Astrocyte (in vitro differentiated cells and primary cell): ENCODE measurements around the gene SNX11. TPM values are rescaled to one million over a fixed set of nuclear protein-coding genes. Genes with fewer than 3 reads are reported as not detected.
"Not testable (repeated sequence)": the region's sequence is repeated elsewhere in the genome, so short reads cannot be mapped to it uniquely, and the experiment has no call there.

Source experiments
- DNase-seq: peaks from one replicate; pipeline ENCODE4 v3.0.0-alpha.2; 2010; ENCODE audit warnings: low read depth
- FAIRE-seq: peaks from 2 replicates; lab custom pipeline; 2011; peaks lifted over from hg19 to GRCh38; lab: Jason Lieb, UNC
- H2AFZ ChIP-seq: 2 replicates; pipeline ENCODE4 v1.6.0; 2012; ENCODE audit warnings: low read depth, low read length, inconsistent platforms
- H3K27ac ChIP-seq: 2 replicates; pipeline ENCODE4 v1.5.1; 2011; ENCODE audit warnings: low read depth, low read length, inconsistent platforms
- H3K27me3 ChIP-seq: 2 replicates; pipeline ENCODE4 v1.6.0; 2011; ENCODE audit warnings: low read length, inconsistent platforms; ENCODE audit not compliant: insufficient read depth
- H3K36me3 ChIP-seq: 2 replicates; pipeline ENCODE4 v1.5.1; 2011; ENCODE audit warnings: low read length, inconsistent platforms; ENCODE audit not compliant: insufficient read depth
- H3K4me1 ChIP-seq: 2 replicates; pipeline ENCODE4 v1.5.1; 2011; ENCODE audit warnings: low read length, inconsistent platforms; ENCODE audit not compliant: insufficient read depth
- H3K4me2 ChIP-seq: 2 replicates; pipeline ENCODE4 v1.6.0; 2012; ENCODE audit warnings: low read length, inconsistent platforms
- H3K4me3 ChIP-seq: 2 replicates; pipeline ENCODE4 v1.5.1; 2011; ENCODE audit warnings: low read depth, mild to moderate bottlenecking, low read length, inconsistent platforms; ENCODE audit not compliant: insufficient read depth
- H3K79me2 ChIP-seq: 2 replicates; pipeline ENCODE4 v1.6.0; 2012; ENCODE audit warnings: mild to moderate bottlenecking, low read length, inconsistent platforms; ENCODE audit not compliant: insufficient read depth
- H3K9ac ChIP-seq: 2 replicates; pipeline ENCODE4 v1.6.0; 2012; ENCODE audit warnings: mild to moderate bottlenecking, low read length, inconsistent platforms
- H3K9me3 ChIP-seq: 2 replicates; pipeline ENCODE4 v1.5.1; 2012; ENCODE audit warnings: low read depth, mild to moderate bottlenecking, low read length, inconsistent platforms; ENCODE audit not compliant: insufficient read depth
- H4K20me1 ChIP-seq: 2 replicates; pipeline ENCODE4 v1.6.0; 2012; ENCODE audit warnings: low read length, inconsistent platforms; ENCODE audit not compliant: insufficient read depth
- H3K27ac Mint-ChIP-seq: one replicate; pipeline ENCODE4 v1.8.0; 2021; ENCODE audit warnings: mild to moderate bottlenecking, mixed read lengths; ENCODE audit not compliant: unreplicated experiment
- H3K27me3 Mint-ChIP-seq: one replicate; pipeline ENCODE4 v1.8.0; 2021; ENCODE audit warnings: low read depth, mixed read lengths; ENCODE audit not compliant: unreplicated experiment
- H3K36me3 Mint-ChIP-seq: one replicate; pipeline ENCODE4 v1.8.0; 2021; ENCODE audit warnings: low read depth, mixed read lengths; ENCODE audit not compliant: unreplicated experiment
- H3K4me1 Mint-ChIP-seq: one replicate; pipeline ENCODE4 v1.8.0; 2021; ENCODE audit warnings: low read depth, mixed read lengths; ENCODE audit not compliant: unreplicated experiment
- H3K4me3 Mint-ChIP-seq: one replicate; pipeline ENCODE4 v1.8.0; 2021; ENCODE audit warnings: mild to moderate bottlenecking, moderate library complexity, mixed read lengths; ENCODE audit not compliant: unreplicated experiment
- H3K9me3 Mint-ChIP-seq: one replicate; pipeline ENCODE4 v1.8.0; 2021; ENCODE audit warnings: mild to moderate bottlenecking, mixed read lengths; ENCODE audit not compliant: unreplicated experiment
- EZH2 ChIP-seq: IDR thresholded peaks from 2 replicates; pipeline ENCODE4 v1.6.1; 2012; ENCODE audit warnings: mild to moderate bottlenecking, low read length, inconsistent platforms; ENCODE audit not compliant: insufficient read depth
- total RNA-seq: library from RNA; stranded (reverse); gene quantifications from 2 replicates; pipeline ENCODE4 v1.2.1, GENCODE V29; 2021
- TF ChIP-seq, protein P1 (sequence below): IDR thresholded peaks from 2 replicates; pipeline ENCODE4 v1.5.1; 2011; ENCODE audit warnings: low read depth, mild to moderate bottlenecking, inconsistent platforms, low read length, moderate library complexity; ENCODE audit not compliant: insufficient read depth

The SNX11 gene
- total RNA-seq, 1 donor from 2014 or later = 33.3 TPM

DNA sequence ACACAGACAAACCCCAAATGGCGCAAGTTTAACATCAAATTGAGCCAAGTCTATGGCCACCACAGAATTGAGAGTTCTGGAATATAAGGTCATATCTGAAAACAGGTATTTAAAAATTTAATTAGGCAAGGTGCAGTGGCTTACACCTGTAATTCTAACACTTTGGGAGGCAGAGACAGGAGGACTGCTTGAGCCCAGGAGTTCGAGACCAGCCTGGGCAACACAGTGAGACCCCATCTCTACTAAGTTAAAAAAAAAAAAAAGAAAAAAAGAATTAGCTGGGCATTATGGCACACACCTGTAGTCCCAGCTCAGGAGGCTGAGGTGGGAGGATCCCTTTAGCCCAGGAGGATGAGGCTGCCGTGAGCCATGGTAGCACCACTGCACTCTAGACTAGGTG is 40.3 kb upstream of the SNX11 start:
- Mint-ChIP-seq H3K36me3 (peaks cover 16% of the 10 kb centered on the region), H3K27me3 (no peaks in the 10 kb centered on the region), H3K9me3 (no peaks in the 10 kb centered on the region), H3K4me1 (peaks cover 18% of the 10 kb centered on the region), H3K27ac (no peak overlapping the region), H3K4me3 (no peak overlapping the region)
- no peak overlapping the region for H3K27ac ChIP-seq
- peaks cover 62% of the 10 kb centered on the region for H3K36me3 ChIP-seq
- no peak overlapping the region for H3K4me3 ChIP-seq
- H4K20me1 ChIP-seq = peaks cover 40% of the 10 kb centered on the region
- no peaks in the 10 kb centered on the region for H3K27me3 ChIP-seq
- no peaks in the 10 kb centered on the region for H3K9me3 ChIP-seq
- no peak overlapping the region for H3K9ac ChIP-seq
- peaks cover 11% of the 10 kb centered on the region for H3K4me1 ChIP-seq
- TF ChIP-seq, protein P1, sequence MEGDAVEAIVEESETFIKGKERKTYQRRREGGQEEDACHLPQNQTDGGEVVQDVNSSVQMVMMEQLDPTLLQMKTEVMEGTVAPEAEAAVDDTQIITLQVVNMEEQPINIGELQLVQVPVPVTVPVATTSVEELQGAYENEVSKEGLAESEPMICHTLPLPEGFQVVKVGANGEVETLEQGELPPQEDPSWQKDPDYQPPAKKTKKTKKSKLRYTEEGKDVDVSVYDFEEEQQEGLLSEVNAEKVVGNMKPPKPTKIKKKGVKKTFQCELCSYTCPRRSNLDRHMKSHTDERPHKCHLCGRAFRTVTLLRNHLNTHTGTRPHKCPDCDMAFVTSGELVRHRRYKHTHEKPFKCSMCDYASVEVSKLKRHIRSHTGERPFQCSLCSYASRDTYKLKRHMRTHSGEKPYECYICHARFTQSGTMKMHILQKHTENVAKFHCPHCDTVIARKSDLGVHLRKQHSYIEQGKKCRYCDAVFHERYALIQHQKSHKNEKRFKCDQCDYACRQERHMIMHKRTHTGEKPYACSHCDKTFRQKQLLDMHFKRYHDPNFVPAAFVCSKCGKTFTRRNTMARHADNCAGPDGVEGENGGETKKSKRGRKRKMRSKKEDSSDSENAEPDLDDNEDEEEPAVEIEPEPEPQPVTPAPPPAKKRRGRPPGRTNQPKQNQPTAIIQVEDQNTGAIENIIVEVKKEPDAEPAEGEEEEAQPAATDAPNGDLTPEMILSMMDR = no peak
- TF ChIP-seq EZH2 = no peak
- no peak overlapping the region for H3K4me2 ChIP-seq
- H2AFZ ChIP-seq = no peak overlapping the region
- DNase-seq (no peak), FAIRE-seq (no peak)
- H3K79me2 ChIP-seq = peaks cover 6% of the 10 kb centered on the region

DNA sequence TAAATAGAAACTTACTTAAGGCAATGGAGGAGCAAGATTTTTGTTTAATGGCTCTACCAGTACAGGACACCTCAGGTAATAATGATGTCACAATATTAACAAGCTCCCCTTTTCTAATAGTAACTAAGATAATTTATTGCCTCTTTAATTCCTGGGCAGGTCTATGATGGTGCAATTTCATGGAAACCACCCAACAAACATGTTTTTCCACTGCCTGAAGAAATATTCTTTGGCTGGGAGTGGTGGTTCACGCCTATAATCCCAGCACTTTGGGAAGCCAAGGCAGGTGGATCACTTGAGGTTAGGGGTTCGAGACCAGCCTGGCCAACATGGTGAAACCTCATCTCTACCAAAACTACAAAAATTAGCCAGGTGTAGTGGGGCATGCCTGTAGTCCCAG is 39.8 kb upstream of the SNX11 start:
- H3K9me3 ChIP-seq, H2AFZ ChIP-seq, H3K4me3 ChIP-seq, H3K9ac ChIP-seq, H3K9me3 Mint-ChIP-seq, H3K27me3 ChIP-seq, FAIRE-seq, H3K4me2 ChIP-seq, H3K79me2 ChIP-seq, H3K27me3 Mint-ChIP-seq, DNase-seq, H3K27ac ChIP-seq, H3K4me3 Mint-ChIP-seq: not testable (repeated sequence)
- Histone ChIP-seq H4K20me1 (peaks cover 40% of the 10 kb centered on the region), H3K36me3 (peaks cover 60% of the 10 kb centered on the region), H3K4me1 (peaks cover 11% of the 10 kb centered on the region)
- peak overlapping the region; percentile 88 for H3K27ac Mint-ChIP-seq
- peaks cover 18% of the 10 kb centered on the region for H3K4me1 Mint-ChIP-seq
- H3K36me3 Mint-ChIP-seq = peaks cover 14% of the 10 kb centered on the region

DNA sequence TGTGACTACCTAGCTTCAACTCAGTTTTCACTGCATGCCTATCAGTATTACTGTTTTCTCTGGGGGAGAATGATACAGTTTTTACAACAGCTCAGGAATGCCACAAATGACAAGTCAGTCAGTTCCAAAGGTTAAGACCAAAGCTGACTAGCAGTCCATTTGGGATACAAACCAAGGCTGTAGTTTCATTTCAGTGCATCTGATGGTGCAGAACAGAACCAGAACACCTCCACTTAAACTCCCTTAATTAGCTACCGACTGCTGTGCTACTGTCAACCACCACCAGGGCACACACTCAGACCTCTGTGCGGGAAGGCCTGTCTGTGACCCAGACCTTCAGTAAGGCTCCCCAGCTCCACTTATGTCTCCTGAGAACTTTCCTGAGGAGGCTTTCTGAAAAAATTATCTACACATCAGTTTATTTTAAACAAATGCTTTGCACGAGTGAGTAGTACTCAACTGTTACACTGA is 39.0 kb upstream of the SNX11 start:
- TF ChIP-seq, protein P1 = peak; percentile 36
- no peak for TF ChIP-seq EZH2
- H3K27me3 Mint-ChIP-seq = no peaks in the 10 kb centered on the region
- Histone ChIP-seq H4K20me1 (peaks cover 40% of the 10 kb centered on the region), H3K9me3 (no peaks in the 10 kb centered on the region), H3K4me3 (no peak overlapping the region), H2AFZ (no peak overlapping the region), H3K36me3 (peaks cover 61% of the 10 kb centered on the region), H3K79me2 (peaks cover 8% of the 10 kb centered on the region), H3K27ac (peak overlapping the region; percentile 23), H3K27me3 (no peaks in the 10 kb centered on the region), H3K4me2 (peak overlapping the region; percentile 39), H3K9ac (peak overlapping the region; percentile 4), H3K4me1 (peaks cover 11% of the 10 kb centered on the region)
- H3K27ac Mint-ChIP-seq = peak overlapping the region; percentile 88
- peaks cover 18% of the 10 kb centered on the region for H3K4me1 Mint-ChIP-seq
- no peak for FAIRE-seq
- H3K36me3 Mint-ChIP-seq = peaks cover 14% of the 10 kb centered on the region
- H3K4me3 Mint-ChIP-seq = peak overlapping the region; percentile 27
- H3K9me3 Mint-ChIP-seq = no peaks in the 10 kb centered on the region
- peak; percentile 22 for DNase-seq
